Upper lobe of left lung (tissue), 6 donors: ENCODE data around the gene HDGFL2. TPM values are rescaled to one million over a fixed set of nuclear protein-coding genes. Genes with fewer than 3 reads are reported as not detected.
A peak's percentile ranks its signal among the peaks of the same experiment; 100 is the strongest.

ENCODE experiments used
- ATAC-seq, 2 donors: fragments of 200-7000 bp; cut with Tn5 transposase; one replicate each; pipeline ENCODE4 v1.9.1; 2022; ENCODE audit warnings: mild to moderate bottlenecking in 2 of 2, moderate library complexity in 2 of 2; ENCODE audit not compliant: low FRiP score in 2 of 2
- DNase-seq, 2 donors: peaks; one replicate each; pipeline ENCODE4 v3.0.0-alpha.2; 2019 to 2020
- H3K27ac ChIP-seq, 4 donors: fragments of 200-600 bp; sonication (generic); one replicate each; pipeline ENCODE4 v1.5.1; 2016 to 2019
- H3K27me3 ChIP-seq, 4 donors: fragments of 200-600 bp; sonication (generic); one replicate each; pipeline ENCODE4 v1.5.1; 2017 to 2019
- H3K36me3 ChIP-seq, 4 donors: fragments of 200-600 bp; sonication (generic); one replicate each; pipeline ENCODE4 v1.5.1; 2016 to 2019
- H3K4me1 ChIP-seq, 4 donors: fragments of 200-600 bp; sonication (generic); one replicate each; pipeline ENCODE4 v1.5.1; 2018 to 2019
- H3K4me3 ChIP-seq, 4 donors: fragments of 200-600 bp; sonication (generic); one replicate each; pipeline ENCODE4 v1.5.1; 2017 to 2019; ENCODE audit warnings: mild to moderate bottlenecking in 2 of 4, moderate library complexity in 1 of 4
- H3K9me3 ChIP-seq, 4 donors: fragments of 200-600 bp; sonication (generic); one replicate each; pipeline ENCODE4 v1.5.1; 2018 to 2019
- CTCF ChIP-seq, 6 experiments: fragments of 450-650 bp in 4 of 6; fragments of 200-600 bp in 2 of 6; sonication (generic) in 2 of 6; IDR thresholded peaks; one replicate each; pipeline ENCODE4 v1.5.1; 2016 to 2019; ENCODE audit warnings: antibody characterized with exemption in 6 of 6
- EP300 ChIP-seq, 4 donors: sonication (generic); formaldehyde crosslinking; IDR thresholded peaks; one replicate each; pipeline ENCODE4 v1.5.1; 2017; ENCODE audit warnings: antibody characterized with exemption in 4 of 4, control low read depth in 2 of 4
- POLR2A ChIP-seq, 4 donors: fragments of 450-650 bp; IDR thresholded peaks; one replicate each; pipeline ENCODE4 v1.5.1; 2016 to 2017; ENCODE audit warnings: antibody characterized with exemption in 4 of 4, mild to moderate bottlenecking in 2 of 4
- POLR2AphosphoS5 ChIP-seq, 2 donors: sonication (generic); formaldehyde crosslinking; IDR thresholded peaks; one replicate each; pipeline ENCODE4 v1.5.1; 2017; ENCODE audit warnings: antibody characterized with exemption in 2 of 2
- WGBS, 2 donors: methylation state at CpG; one replicate each; pipeline ENCODE4 v1.1.5; 2017 to 2018; 5-methylcytosine and 5-hydroxymethylcytosine counted together
- total RNA-seq, 6 donors: library from RNA; depleted of rRNA in 4 of 6; stranded (reverse); fragments of >200 nt in 4 of 6; gene quantifications; one replicate each; pipeline versions ENCODE4 v1.1.0 to v1.2.1, GENCODE V29; 2016 to 2021
- donor health status: DM: no; HTN: no; CAD: no; lungs with moderate emphysema.
- donor health status: DM: no; HTN: yes; CAD: no; lungs with severe emphysema.

The HDGFL2 gene
- total RNA-seq, 6 donors from 2014 or later: 23.9 to 71.2 (median 37.6) TPM

- no peak for DNase-seq
Measured at GRCh38 chr19:4449022-4449638, 23.0 kb upstream of the HDGFL2 start.

GRCh38 chr19:4449639-4450028 lies 22.5 kb upstream of the HDGFL2 start:
- no peak overlapping the region for H3K27ac ChIP-seq

More at GRCh38 chr19:4449022-4449638, 23.0 kb upstream of the HDGFL2 start:
- H3K27me3 ChIP-seq: no peaks in the 10 kb centered on the region
- ATAC-seq: peak in 1 of 2 donors; percentile 9
- no peak overlapping the region for H3K4me3 ChIP-seq
- peak overlapping the region in 1 of 4 donors; percentile 22 for H3K27ac ChIP-seq
- H3K36me3 ChIP-seq: peaks cover 44 to 100% (median 94%) of the 10 kb centered on the region in 4 donors
- no peaks in the 10 kb centered on the region for H3K9me3 ChIP-seq
- WGBS, 2 donors: 79 to 83% methylated on average over 17 to 24 of the region's 24 CpGs
- no peak for TF ChIP-seq CTCF (IDR thresholded peaks at IDR 0.05)
- TF ChIP-seq POLR2AphosphoS5 (IDR thresholded peaks at IDR 0.05): no peak
- TF ChIP-seq EP300 (IDR thresholded peaks at IDR 0.05): no peak
- no peak for TF ChIP-seq POLR2A (IDR thresholded peaks at IDR 0.05)
- no peaks in the 10 kb centered on the region for H3K4me1 ChIP-seq

GRCh38 chr19:4452230-4452990 lies 19.7 kb upstream of the HDGFL2 start:
- whole genome bisulfite sequencing, 2 donors: 82 to 95% methylated on average over 19 to 22 of the region's 24 CpGs

More at GRCh38 chr19:4449639-4450028, 22.5 kb upstream of the HDGFL2 start:
- H3K27me3 ChIP-seq: no peaks in the 10 kb centered on the region
- H3K4me3 ChIP-seq: no peak overlapping the region
- DNase-seq (no peak), ATAC-seq (no peak)
- no peaks in the 10 kb centered on the region for H3K9me3 ChIP-seq
- no peaks in the 10 kb centered on the region for H3K4me1 ChIP-seq
- 85 to 89% methylated on average over 7 to 9 of the region's 9 CpGs for WGBS, 2 donors
- TF ChIP-seq EP300 (IDR thresholded peaks at IDR 0.05) (no peak), POLR2A (IDR thresholded peaks at IDR 0.05) (no peak), CTCF (IDR thresholded peaks at IDR 0.05) (no peak), POLR2AphosphoS5 (IDR thresholded peaks at IDR 0.05) (no peak)
- H3K36me3 ChIP-seq: peaks cover 44 to 100% (median 92%) of the 10 kb centered on the region in 4 donors

More at GRCh38 chr19:4452230-4452990, 19.7 kb upstream of the HDGFL2 start:
- DNase-seq (peak in 1 of 2 donors; percentile 57), ATAC-seq (no peak)
- Histone ChIP-seq H3K36me3 (peaks cover 28 to 74% (median 64%) of the 10 kb centered on the region in 4 donors), H3K9me3 (no peaks in the 10 kb centered on the region), H3K4me1 (peaks cover 14 to 20% (median 17%) of the 10 kb centered on the region in 4 donors), H3K27me3 (no peaks in the 10 kb centered on the region), H3K27ac (no peak overlapping the region), H3K4me3 (no peak overlapping the region)
- TF ChIP-seq POLR2A (IDR thresholded peaks at IDR 0.05) (no peak), CTCF (IDR thresholded peaks at IDR 0.05) (no peak), POLR2AphosphoS5 (IDR thresholded peaks at IDR 0.05) (no peak), EP300 (IDR thresholded peaks at IDR 0.05) (no peak)
